H1 (cell line): ENCODE measurements around the gene KRT77.

Experiments used
- EP300 ChIP-seq, 2 experiments: IDR thresholded peaks; 1 replicate in 1 of 2; 2 replicates in 1 of 2; pipeline ENCODE4 v1.6.1; 2011 to 2012; ENCODE audit warnings: low read depth in 2 of 2, low read length in 2 of 2, mild to moderate bottlenecking in 2 of 2, borderline replicate concordance in 1 of 2, inconsistent platforms in 1 of 2, moderate library complexity in 1 of 2
- EZH2 ChIP-seq: fragments of 200-600 bp; sonication (generic); IDR thresholded peaks from 2 replicates; pipeline ENCODE4 v1.7.1; 2012; ENCODE audit warnings: low read depth, mild to moderate bottlenecking, moderate library complexity, low read length, inconsistent platforms; ENCODE audit not compliant: severe bottlenecking
- HDAC6 ChIP-seq: IDR thresholded peaks from one replicate; pipeline ENCODE4 v1.7.1; 2012; ENCODE audit warnings: low read depth, mild to moderate bottlenecking, inconsistent platforms, low read length, moderate library complexity
- POLR2A ChIP-seq, 2 experiments: IDR thresholded peaks; 1 replicate in 1 of 2; 2 replicates in 1 of 2; pipeline ENCODE4 v1.6.1; 2011; ENCODE audit warnings: low read depth in 2 of 2, low read length in 2 of 2, mild to moderate bottlenecking in 2 of 2; ENCODE audit errors: control extremely low read depth in 1 of 2
- POLR2AphosphoS5 ChIP-seq: IDR thresholded peaks from 2 replicates; pipeline ENCODE4 v1.6.1; 2011; ENCODE audit warnings: low read depth, low read length
- RAD21 ChIP-seq, 2 experiments: IDR thresholded peaks in 1 of 2; conservative IDR thresholded peaks in 1 of 2; 2 replicates each; pipeline ENCODE4 v1.6.1; 2011; ENCODE audit warnings: low read depth in 2 of 2, low read length in 2 of 2, improper control_type of control experiment in 1 of 2, inconsistent platforms in 1 of 2, mild to moderate bottlenecking in 1 of 2, moderate library complexity in 1 of 2
- RXRA ChIP-seq: IDR thresholded peaks from 2 replicates; pipeline ENCODE4 v1.6.1; 2011; ENCODE audit warnings: low read depth, mild to moderate bottlenecking, low read length, moderate library complexity; ENCODE audit not compliant: insufficient read depth
- SIN3A ChIP-seq, 2 experiments: IDR thresholded peaks in 1 of 2; conservative IDR thresholded peaks in 1 of 2; 2 replicates each; pipeline ENCODE4 v1.6.1; 2011 to 2012; ENCODE audit warnings: low read length in 2 of 2, improper control_type of control experiment in 1 of 2, low read depth in 1 of 2, mild to moderate bottlenecking in 1 of 2
- SIRT6 ChIP-seq: IDR thresholded peaks from one replicate; pipeline ENCODE4 v1.7.1; 2012; ENCODE audit warnings: low read length, inconsistent platforms
- TEAD4 ChIP-seq: IDR thresholded peaks from 2 replicates; pipeline ENCODE4 v1.6.1; 2012; ENCODE audit warnings: low read depth, low read length, inconsistent platforms, mixed read lengths
- ZNF274 ChIP-seq: IDR thresholded peaks from 2 replicates; pipeline ENCODE4 v1.7.0; 2012; ENCODE audit warnings: low read length, borderline replicate concordance; ENCODE audit errors: extremely low read depth
- TF ChIP-seq, protein P1 (sequence below), 3 experiments: IDR thresholded peaks; 1 replicate in 2 of 3; 2 replicates in 1 of 3; pipeline versions ENCODE4 v1.5.1 to v1.6.1; 2011; ENCODE audit warnings: low read length in 3 of 3, mild to moderate bottlenecking in 3 of 3, inconsistent platforms in 2 of 3, low read depth in 1 of 3, moderate library complexity in 1 of 3; ENCODE audit not compliant: insufficient read depth in 1 of 3; ENCODE audit errors: control extremely low read depth in 1 of 3
- TF ChIP-seq, protein P2 (sequence below): IDR thresholded peaks from 2 replicates; pipeline ENCODE4 v1.6.1; 2011; ENCODE audit warnings: low read length, improper control_type of control experiment

DNA sequence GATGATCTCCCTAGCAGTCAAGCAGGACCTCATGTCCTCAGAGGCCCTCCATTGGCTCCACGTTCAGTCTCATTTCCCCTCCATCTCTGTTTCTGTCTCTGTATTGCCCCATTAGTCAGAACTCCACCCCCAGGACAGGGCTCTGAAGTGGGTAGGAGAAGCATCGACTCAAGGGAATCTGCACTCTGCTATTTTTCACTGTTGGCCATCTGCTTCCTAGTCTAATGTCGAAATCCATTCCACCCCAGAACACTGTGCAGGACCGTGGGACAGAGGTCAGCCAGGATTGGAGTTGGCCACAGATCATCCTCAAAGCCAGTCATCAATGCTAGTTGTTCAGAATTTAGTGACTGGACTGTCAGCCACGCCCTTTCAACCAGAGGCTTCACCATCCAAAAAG is 10.1 kb downstream of the KRT77 start:
- no peak for TF ChIP-seq POLR2AphosphoS5
- no peak for TF ChIP-seq TEAD4
- no peak for TF ChIP-seq EP300 (IDR thresholded peaks at IDR 0.05; ENCODE audit: borderline replicate concordance in 1 of 2, low read depth in 2 of 2, low read length in 2 of 2)
- no peak for TF ChIP-seq RAD21 (IDR thresholded peaks at IDR 0.05 in 1 of 2, conservative IDR thresholded peaks at IDR 0.05 in 1 of 2; ENCODE audit: low read depth in 2 of 2, low read length in 2 of 2)
- TF ChIP-seq, protein P1, sequence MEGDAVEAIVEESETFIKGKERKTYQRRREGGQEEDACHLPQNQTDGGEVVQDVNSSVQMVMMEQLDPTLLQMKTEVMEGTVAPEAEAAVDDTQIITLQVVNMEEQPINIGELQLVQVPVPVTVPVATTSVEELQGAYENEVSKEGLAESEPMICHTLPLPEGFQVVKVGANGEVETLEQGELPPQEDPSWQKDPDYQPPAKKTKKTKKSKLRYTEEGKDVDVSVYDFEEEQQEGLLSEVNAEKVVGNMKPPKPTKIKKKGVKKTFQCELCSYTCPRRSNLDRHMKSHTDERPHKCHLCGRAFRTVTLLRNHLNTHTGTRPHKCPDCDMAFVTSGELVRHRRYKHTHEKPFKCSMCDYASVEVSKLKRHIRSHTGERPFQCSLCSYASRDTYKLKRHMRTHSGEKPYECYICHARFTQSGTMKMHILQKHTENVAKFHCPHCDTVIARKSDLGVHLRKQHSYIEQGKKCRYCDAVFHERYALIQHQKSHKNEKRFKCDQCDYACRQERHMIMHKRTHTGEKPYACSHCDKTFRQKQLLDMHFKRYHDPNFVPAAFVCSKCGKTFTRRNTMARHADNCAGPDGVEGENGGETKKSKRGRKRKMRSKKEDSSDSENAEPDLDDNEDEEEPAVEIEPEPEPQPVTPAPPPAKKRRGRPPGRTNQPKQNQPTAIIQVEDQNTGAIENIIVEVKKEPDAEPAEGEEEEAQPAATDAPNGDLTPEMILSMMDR (IDR thresholded peaks at IDR 0.05; ENCODE audit: control extremely low read depth in 1 of 3, insufficient read depth in 1 of 3, low read depth in 1 of 3, low read length in 3 of 3), result no peak
- no peak for TF ChIP-seq EZH2
- no peak for TF ChIP-seq SIN3A (conservative IDR thresholded peaks at IDR 0.05 in 1 of 2, IDR thresholded peaks at IDR 0.05 in 1 of 2; ENCODE audit: low read depth in 1 of 2, low read length in 2 of 2)
- TF ChIP-seq ZNF274, result no peak
- TF ChIP-seq SIRT6, result no peak
- TF ChIP-seq, protein P2, sequence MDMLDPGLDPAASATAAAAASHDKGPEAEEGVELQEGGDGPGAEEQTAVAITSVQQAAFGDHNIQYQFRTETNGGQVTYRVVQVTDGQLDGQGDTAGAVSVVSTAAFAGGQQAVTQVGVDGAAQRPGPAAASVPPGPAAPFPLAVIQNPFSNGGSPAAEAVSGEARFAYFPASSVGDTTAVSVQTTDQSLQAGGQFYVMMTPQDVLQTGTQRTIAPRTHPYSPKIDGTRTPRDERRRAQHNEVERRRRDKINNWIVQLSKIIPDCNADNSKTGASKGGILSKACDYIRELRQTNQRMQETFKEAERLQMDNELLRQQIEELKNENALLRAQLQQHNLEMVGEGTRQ, result no peak
- TF ChIP-seq RXRA, result no peak
- TF ChIP-seq POLR2A (IDR thresholded peaks at IDR 0.05; ENCODE audit: control extremely low read depth in 1 of 2, low read depth in 2 of 2, low read length in 2 of 2), result no peak
- no peak for TF ChIP-seq HDAC6
